PC-3 (cell line): ENCODE results near the gene MACO1. TPM values are rescaled to one million over a fixed set of nuclear protein-coding genes. Genes with fewer than 3 reads are reported as not detected.

Experiments
- ATAC-seq: fragments of 200-7000 bp; cut with Tn5 transposase; 2 replicates; pipeline ENCODE4 v1.9.1; 2020; ENCODE audit warnings: mild to moderate bottlenecking, moderate library complexity
- BruUV-seq: library from RNA; stranded (reverse); fragments of 400-500 nt; replicated peaks from 2 replicates; lab custom pipeline; 2021; lab: Mats Ljungman, UMichigan
- CTCF ChIA-PET: fragments of 300-600 bp; sonication (Branson Sonifier 250); formaldehyde crosslinking; loops from one replicate; lab custom pipeline; 2022; ENCODE audit warnings: antibody characterized with exemption; lab: Charles Lee
- POLR2A ChIA-PET: fragments of 300-600 bp; sonication (Branson Sonifier 250); formaldehyde crosslinking; loops from one replicate; lab custom pipeline; 2022; ENCODE audit warnings: antibody characterized with exemption; ENCODE audit not compliant: unreplicated experiment; lab: Charles Lee
- DNase-seq: peaks from one replicate; pipeline ENCODE4 v3.0.0-alpha.2; 2015
- H2AFZ ChIP-seq: fragments of 300-600 bp; sonication (generic); 2 replicates; pipeline ENCODE4 v1.6.0; 2016; ENCODE audit warnings: antibody characterized with exemption, low read length
- H3F3A ChIP-seq: fragments of 300-600 bp; sonication (generic); one replicate; pipeline ENCODE4 v1.6.0; 2017; ENCODE audit warnings: antibody characterized with exemption, low read length, control low read depth, mild to moderate bottlenecking; ENCODE audit not compliant: unreplicated experiment
- H3K27ac ChIP-seq: fragments of 300-600 bp; sonication (generic); 2 replicates; pipeline ENCODE4 v1.5.1; 2016; ENCODE audit warnings: mild to moderate bottlenecking, low read length
- H3K27me3 ChIP-seq: fragments of 300-600 bp; sonication (generic); 2 replicates; pipeline ENCODE4 v1.6.1; 2016; ENCODE audit warnings: low read length, mixed read lengths
- H3K36me3 ChIP-seq: fragments of 300-600 bp; sonication (generic); 2 replicates; pipeline ENCODE4 v1.6.1; 2016; ENCODE audit warnings: low read depth, mixed run types, low read length, mixed read lengths
- H3K4me1 ChIP-seq: fragments of 300-600 bp; sonication (generic); 2 replicates; pipeline ENCODE4 v1.5.1; 2016; ENCODE audit warnings: low read length; ENCODE audit not compliant: insufficient read depth
- H3K4me2 ChIP-seq: fragments of 300-600 bp; sonication (generic); 2 replicates; pipeline ENCODE4 v1.6.0; 2016; ENCODE audit warnings: low read length
- H3K4me3 ChIP-seq: fragments of 300-600 bp; sonication (generic); 2 replicates; pipeline ENCODE4 v1.5.1; 2016; ENCODE audit warnings: mild to moderate bottlenecking, low read length, mixed read lengths
- H3K79me2 ChIP-seq: fragments of 300-600 bp; sonication (generic); 2 replicates; pipeline ENCODE4 v1.6.1; 2017; ENCODE audit warnings: low read length, mixed read lengths
- H3K9ac ChIP-seq: fragments of 300-600 bp; sonication (generic); 2 replicates; pipeline ENCODE4 v1.6.0; 2016; ENCODE audit warnings: mild to moderate bottlenecking, low read length
- H3K9me2 ChIP-seq: fragments of 300-600 bp; sonication (generic); replicated peaks from 2 replicates; pipeline ENCODE4 v1.6.1; 2016; ENCODE audit warnings: mixed run types, low read length, mixed read lengths
- H3K9me3 ChIP-seq: fragments of 300-600 bp; sonication (generic); 2 replicates; pipeline ENCODE4 v1.6.1; 2016; ENCODE audit warnings: low read length, mixed read lengths
- H4K20me1 ChIP-seq: fragments of 300-600 bp; sonication (generic); 2 replicates; pipeline ENCODE4 v1.6.1; 2016; ENCODE audit warnings: low read length, mixed read lengths
- CTCF ChIP-seq: fragments of 300-600 bp; sonication (generic); conservative IDR thresholded peaks from 2 replicates; pipeline ENCODE4 v1.5.1; 2017; ENCODE audit warnings: antibody characterized with exemption, low read depth, mild to moderate bottlenecking, low read length
- EZH2 ChIP-seq: fragments of 300-600 bp; sonication (generic); IDR thresholded peaks from one replicate; pipeline ENCODE4 v1.6.1; 2017; ENCODE audit warnings: antibody characterized with exemption, mild to moderate bottlenecking, low read length; ENCODE audit not compliant: unreplicated experiment
- EZH2phosphoT487 ChIP-seq: fragments of 300-600 bp; sonication (generic); IDR thresholded peaks from 2 replicates; pipeline ENCODE4 v1.6.1; 2018; ENCODE audit warnings: mild to moderate bottlenecking, antibody characterized with exemption, low read length, borderline replicate concordance
- intact Hi-C: fragments of 100-400 bp; cut with micrococcal nuclease; formaldehyde crosslinking; loops from 2 replicates; pipeline ENCODE4 v1.9.0; 2023
- total RNA-seq: library from RNA; depleted of rRNA; stranded (reverse); fragments of >200 nt; gene quantifications from 2 replicates; pipeline ENCODE4 v1.2.3, GENCODE V29; 2014

The MACO1 gene
- total RNA-seq, 1 experiment from 2014 or later: 14.0 TPM

GRCh38 chr1:25462732-25463131, 32.0 kb downstream of the MACO1 start:
- H3K27me3 ChIP-seq: no peaks in the 10 kb centered on the region
- no peak overlapping the region for H3K4me2 ChIP-seq
- peaks cover 8% of the 10 kb centered on the region; the same call in 1 of the 2 replicates for H3K36me3 ChIP-seq
- TF ChIP-seq EZH2phosphoT487: no peak
- no peak for TF ChIP-seq EZH2
- no peak for TF ChIP-seq CTCF
- DNase-seq: no peak
- ATAC-seq: peak; percentile 64
- no peaks in the 10 kb centered on the region for H3K9me2 ChIP-seq
- intact Hi-C loops: no loop called here
- CTCF ChIA-PET: no interaction called here
- H3K79me2 ChIP-seq: peaks cover 3% of the 10 kb centered on the region; the same call in 1 of the 2 replicates
- no peaks in the 10 kb centered on the region for H3K4me1 ChIP-seq
- no peak overlapping the region for H3K9ac ChIP-seq
- H3K4me3 ChIP-seq: no peak overlapping the region
- no peak overlapping the region for H2AFZ ChIP-seq
- H3K9me3 ChIP-seq: no peaks in the 10 kb centered on the region
- no peaks in the 10 kb centered on the region for H3F3A ChIP-seq
- H4K20me1 ChIP-seq: no peaks in the 10 kb centered on the region
- BruUV-seq: no TSS peak
- no peak overlapping the region for H3K27ac ChIP-seq
- POLR2A ChIA-PET: interaction anchor here (0.5 kb wide), 1 partner anchor 115 kb away, joined by 3 read pairs; no protein-coding TSS in a partner anchor

- H4K20me1 ChIP-seq: no peaks in the 10 kb centered on the region
- no peak overlapping the region for H3K9ac ChIP-seq
- no peaks in the 10 kb centered on the region for H3F3A ChIP-seq
- H3K9me3 ChIP-seq: no peaks in the 10 kb centered on the region
- H3K9me2 ChIP-seq: no peaks in the 10 kb centered on the region
- no peak overlapping the region for H3K4me2 ChIP-seq
- DNase-seq (no peak), ATAC-seq (no peak)
- H3K79me2 ChIP-seq: peaks cover 19% of the 10 kb centered on the region
- H3K4me1 ChIP-seq: peaks cover 15% of the 10 kb centered on the region
- no peak overlapping the region for H2AFZ ChIP-seq
- H3K36me3 ChIP-seq: no peaks in the 10 kb centered on the region
- no peak overlapping the region for H3K4me3 ChIP-seq
- CTCF ChIA-PET: no interaction called here
- intact Hi-C loops: no loop called here
- H3K27ac ChIP-seq: no peak overlapping the region
- POLR2A ChIA-PET: no interaction called here
- H3K27me3 ChIP-seq: no peaks in the 10 kb centered on the region
- TF ChIP-seq CTCF: no peak
- no peak for TF ChIP-seq EZH2phosphoT487
- TF ChIP-seq EZH2: no peak
- BruUV-seq: no TSS peak
Measured at GRCh38 chr1:25467193-25467592, 36.5 kb downstream of the MACO1 start.

- H3K9me3 ChIP-seq: no peaks in the 10 kb centered on the region
- no peak overlapping the region for H3K4me2 ChIP-seq
- TF ChIP-seq EZH2 (no peak), CTCF (no peak), EZH2phosphoT487 (no peak)
- H3K9me2 ChIP-seq: no peaks in the 10 kb centered on the region
- ChIA-PET POLR2A (no interaction called here), CTCF (no interaction called here)
- DNase-seq (no peak), ATAC-seq (no peak)
- peaks cover 15% of the 10 kb centered on the region for H3K4me1 ChIP-seq
- H3K79me2 ChIP-seq: peaks cover 19% of the 10 kb centered on the region
- no peak overlapping the region for H3K27ac ChIP-seq
- no peaks in the 10 kb centered on the region for H3F3A ChIP-seq
- no peaks in the 10 kb centered on the region for H3K27me3 ChIP-seq
- H3K9ac ChIP-seq: no peak overlapping the region
- BruUV-seq: no TSS peak
- intact Hi-C loops: no loop called here
- no peaks in the 10 kb centered on the region for H4K20me1 ChIP-seq
- no peaks in the 10 kb centered on the region for H3K36me3 ChIP-seq
- H3K4me3 ChIP-seq: no peak overlapping the region
- no peak overlapping the region for H2AFZ ChIP-seq
Measured at GRCh38 chr1:25467616-25468015, 36.9 kb downstream of the MACO1 start.
